Activated CD4-positive, alpha-beta T cell treated with anti-CD3 and anti-CD28 coated beads, Interleukin-2, amount 50 U/mL, for 4 hours (primary cell): ENCODE results near the gene BMPR2.
"Not testable (repeated sequence)": the region's sequence is repeated elsewhere in the genome, so short reads cannot be mapped to it uniquely, and the experiment has no call there.

Experiments
- DNase-seq, 2 experiments: peaks; one replicate each; pipeline ENCODE4 v3.0.0-alpha.2; 2020

The BMPR2 gene

GRCh38 chr2:202455114-202455513 is 79.0 kb downstream of the BMPR2 start:
- DNase-seq: no peak

GRCh38 chr2:202460119-202460518 is 84.0 kb downstream of the BMPR2 start:
- DNase-seq: no peak

DNA sequence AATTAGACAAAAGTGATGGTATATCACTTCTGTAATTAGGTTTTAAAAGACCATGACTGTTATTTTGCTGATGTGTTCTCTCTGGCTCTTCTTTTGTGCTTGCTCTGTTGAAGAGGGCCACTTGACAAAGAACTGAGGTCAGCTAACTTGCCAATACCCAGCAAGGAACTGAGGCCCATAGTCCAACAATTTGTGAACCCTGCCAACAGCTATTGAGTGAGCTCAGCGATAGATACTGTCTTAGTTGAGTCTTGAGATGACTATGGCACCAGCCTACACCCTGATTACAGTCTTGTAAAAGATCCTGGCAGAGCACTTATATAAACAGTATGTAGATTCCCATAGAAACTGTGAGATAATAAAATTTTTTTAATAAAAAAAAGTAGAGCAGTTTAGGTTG is 103.0 kb downstream of the BMPR2 start:
- DNase-seq: no peak

DNA sequence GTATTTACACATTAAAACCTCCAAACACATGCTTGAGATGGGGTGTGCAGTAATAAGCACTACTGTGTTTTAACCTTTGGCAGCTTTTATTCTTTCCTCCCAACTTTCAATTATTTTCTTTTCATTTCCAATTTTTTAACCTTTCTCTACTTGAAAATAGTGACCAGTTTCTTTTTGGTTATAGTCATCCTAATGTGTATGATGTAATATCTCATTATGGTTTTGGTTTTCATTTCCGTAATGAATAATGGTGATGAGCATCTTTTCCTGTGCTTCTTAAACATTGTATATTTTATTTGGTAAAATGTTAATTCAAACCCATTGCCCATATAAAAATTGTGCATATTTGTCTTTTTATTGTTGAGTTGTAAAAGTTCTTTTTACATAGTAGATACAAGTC is 103.5 kb downstream of the BMPR2 start:
- no peak for DNase-seq

DNA sequence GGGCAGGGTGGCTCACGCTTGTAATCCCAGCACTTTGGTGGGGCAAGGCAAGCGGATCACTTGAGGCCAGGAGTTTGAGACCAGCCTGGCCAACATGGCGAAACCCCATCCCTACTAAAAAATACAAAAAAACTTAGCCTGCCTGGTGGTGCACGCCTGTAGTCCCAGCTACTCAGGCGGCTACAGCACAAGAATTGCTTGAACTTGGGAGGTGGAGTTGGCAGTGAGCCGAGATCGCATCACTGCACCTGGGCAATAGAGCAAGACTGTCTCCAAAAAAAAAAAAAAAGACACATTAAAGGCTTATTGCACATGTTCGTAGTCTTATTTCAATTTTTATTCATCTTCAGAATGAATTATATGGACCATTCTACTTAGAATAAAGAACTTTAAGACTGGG is 110.2 kb downstream of the BMPR2 start:
- DNase-seq: no peak

GRCh38 chr2:202488671-202489070 is 112.5 kb downstream of the BMPR2 start:
- no peak for DNase-seq

DNA sequence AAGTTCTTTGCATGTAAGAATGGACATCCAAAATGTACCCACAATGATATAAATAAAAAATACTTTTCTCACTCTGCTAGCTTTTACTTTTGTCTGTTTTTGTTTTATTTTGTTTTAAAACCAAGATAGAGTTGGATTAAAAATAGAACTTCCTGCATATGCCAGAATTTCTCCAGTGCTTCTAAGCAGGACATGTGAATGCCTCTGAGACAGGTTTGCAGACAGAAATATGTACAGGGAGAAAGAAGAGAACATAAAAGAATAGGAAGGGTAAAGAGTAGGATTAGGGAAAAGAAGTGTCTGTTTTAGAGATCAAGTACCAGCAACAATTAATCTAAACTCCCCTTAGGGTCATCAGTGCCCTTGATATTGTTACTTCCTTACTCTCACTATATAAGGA is 114.4 kb downstream of the BMPR2 start:
- no peak for DNase-seq

- no peak for DNase-seq
These were observed 115.4 kb downstream of the BMPR2 start for GRCh38 chr2:202491514-202491913.

DNA sequence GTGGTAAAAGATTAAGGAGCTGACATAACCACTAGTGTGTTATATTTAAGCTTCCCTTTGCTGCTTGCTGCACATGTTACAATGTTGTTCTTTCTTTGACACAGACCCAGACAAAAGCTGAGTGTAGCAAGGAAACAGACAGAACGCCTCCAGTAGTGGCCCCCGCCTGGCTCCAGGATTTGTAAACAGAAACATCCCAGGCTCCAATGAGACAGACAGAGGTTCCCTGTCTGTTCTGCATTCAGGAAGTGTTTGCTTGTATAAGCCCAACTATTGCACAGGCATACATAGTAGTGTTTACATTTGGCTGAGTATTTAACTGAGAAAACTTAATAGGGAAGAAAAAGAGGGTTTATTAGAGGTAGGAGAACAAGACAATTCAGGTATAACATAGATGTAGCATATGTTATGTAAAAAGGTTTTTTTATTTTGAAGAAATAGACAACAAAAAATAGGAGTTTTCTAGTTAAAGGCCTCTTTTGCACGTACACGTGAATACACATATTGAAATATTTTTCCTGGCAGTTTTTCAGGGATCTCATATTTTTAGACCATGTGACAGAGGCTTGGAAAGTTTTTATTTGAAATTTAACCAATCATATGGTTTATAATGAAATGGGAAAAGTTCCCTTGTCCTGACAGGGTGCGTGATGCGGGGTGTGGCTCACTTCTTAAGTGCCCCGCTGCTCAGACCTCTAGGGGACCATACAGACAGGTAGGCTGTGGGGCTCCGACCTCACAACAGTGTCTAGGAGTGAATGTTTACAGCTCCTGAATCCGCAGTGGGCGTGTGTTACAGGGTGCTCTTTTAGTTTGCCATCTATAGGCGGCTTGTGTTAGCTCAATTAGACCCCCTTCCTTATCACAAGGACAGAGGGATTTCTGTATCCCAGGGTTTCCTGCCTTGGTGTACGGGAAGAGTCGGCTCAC is 118.4 kb downstream of the BMPR2 start:
- no peak for DNase-seq

- DNase-seq: no peak
These were observed 119.1 kb downstream of the BMPR2 start for GRCh38 chr2:202495230-202495604.

- DNase-seq: not testable (repeated sequence)
These were observed 120.8 kb downstream of the BMPR2 start for GRCh38 chr2:202496835-202497472.

DNA sequence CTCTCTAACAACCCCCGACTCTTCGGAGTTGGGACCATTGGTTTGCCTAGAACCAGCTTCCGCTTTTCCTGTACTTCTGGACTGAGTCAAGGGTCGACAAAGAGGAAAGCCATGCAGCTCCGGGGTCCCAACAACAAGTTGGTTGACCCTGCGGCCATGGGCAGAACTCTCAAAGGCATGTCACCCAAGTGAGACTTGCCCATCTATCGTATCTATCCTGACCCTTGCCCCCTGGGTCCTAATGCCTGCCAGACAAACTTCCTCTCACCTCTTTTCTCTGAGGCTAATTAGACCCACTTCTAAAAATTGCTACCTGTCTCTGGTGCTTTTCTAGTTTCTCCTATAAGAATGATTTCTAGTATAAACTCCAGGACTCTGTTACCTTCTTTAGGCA is 121.3 kb downstream of the BMPR2 start:
- not testable (repeated sequence) for DNase-seq

- not testable (repeated sequence) for DNase-seq
These were observed 123.7 kb downstream of the BMPR2 start for GRCh38 chr2:202499841-202500240.

DNA sequence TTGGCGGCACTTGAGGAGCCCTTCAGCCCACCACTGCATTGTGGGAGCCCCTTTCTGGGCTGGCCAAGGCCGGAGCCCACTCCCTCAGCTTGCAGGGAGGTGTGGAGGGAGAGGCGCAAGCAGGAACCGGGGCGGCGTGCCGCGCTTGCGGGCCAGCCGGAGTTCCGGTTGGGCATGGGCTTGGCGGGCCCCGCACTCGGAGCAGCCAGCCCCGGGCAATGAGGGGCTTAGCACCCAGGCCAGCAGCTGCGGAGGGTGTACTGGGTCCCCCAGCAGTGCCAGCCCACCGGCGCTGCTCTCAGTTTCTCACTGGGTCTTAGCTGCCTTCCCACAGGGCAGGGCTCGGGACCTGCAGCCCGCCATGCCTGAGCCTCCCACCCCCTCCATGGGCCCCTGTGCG is 127.1 kb downstream of the BMPR2 start:
- DNase-seq: not testable (repeated sequence)

GRCh38 chr2:202508686-202509085 is 132.6 kb downstream of the BMPR2 start:
- no peak for DNase-seq

DNA sequence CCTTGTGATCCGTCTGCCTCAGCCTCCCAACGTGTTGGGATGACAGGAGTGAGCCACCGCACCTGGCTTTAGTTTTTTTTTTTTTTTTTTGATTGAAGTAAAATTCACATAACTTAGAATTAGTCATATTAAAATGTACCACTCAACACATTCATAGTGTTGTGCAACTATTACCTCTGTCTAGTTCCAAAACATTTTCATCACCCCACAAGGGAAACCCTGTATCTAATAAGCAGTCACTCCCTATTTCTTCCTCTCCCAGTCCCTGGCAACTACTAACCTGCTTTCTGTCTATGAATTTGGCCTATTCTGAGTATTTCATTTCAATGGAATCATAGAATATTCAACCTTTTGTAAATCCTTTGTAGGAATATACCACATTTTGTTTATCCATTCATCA is 134.8 kb downstream of the BMPR2 start:
- DNase-seq: no peak

DNA sequence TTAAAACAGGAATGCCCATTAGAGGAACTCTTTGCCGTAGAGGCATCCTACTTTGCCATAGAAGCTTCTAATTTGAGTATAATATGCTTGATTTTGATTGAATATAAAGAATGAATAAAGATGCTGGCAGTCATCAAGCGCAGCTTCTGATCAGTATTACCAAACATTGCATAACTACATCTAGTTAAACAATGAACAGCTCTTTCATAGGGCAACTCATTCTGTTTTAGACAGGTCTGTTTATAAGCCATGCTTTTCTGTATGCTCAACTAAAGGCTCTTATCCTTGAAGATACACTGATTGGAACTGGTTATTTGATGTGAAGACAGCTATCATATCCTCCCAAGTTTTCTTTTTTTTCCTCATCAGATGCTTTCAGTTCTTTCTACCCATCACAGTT is 136.0 kb downstream of the BMPR2 start:
- DNase-seq: no peak

GRCh38 chr2:202514732-202515131 is 138.6 kb downstream of the BMPR2 start:
- no peak for DNase-seq

- DNase-seq: no peak
These were observed 143.3 kb downstream of the BMPR2 start for GRCh38 chr2:202519453-202519852.

DNA sequence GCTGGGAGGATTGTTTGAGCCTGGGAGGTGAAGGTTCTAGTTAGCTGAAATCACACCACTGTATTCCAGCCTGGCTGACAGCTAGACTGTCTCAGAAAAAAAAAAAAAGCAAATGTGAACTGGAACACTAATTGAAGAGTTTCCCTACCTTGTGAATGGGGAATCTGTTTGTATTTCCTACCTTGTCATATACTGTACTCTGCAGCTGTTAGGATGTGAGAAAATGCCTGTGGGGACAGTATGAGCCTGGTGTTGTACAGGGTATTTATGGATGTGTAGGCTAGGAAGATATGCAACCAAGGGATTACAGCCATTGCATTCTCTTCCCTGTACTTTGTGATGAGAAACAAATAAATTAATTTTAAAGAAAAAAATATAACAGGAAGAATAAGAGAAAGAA is 145.3 kb downstream of the BMPR2 start:
- no peak for DNase-seq

- no peak for DNase-seq
These were observed 153.3 kb downstream of the BMPR2 start for GRCh38 chr2:202529389-202529788.

GRCh38 chr2:202530038-202530437 is 153.9 kb downstream of the BMPR2 start:
- no peak for DNase-seq

DNA sequence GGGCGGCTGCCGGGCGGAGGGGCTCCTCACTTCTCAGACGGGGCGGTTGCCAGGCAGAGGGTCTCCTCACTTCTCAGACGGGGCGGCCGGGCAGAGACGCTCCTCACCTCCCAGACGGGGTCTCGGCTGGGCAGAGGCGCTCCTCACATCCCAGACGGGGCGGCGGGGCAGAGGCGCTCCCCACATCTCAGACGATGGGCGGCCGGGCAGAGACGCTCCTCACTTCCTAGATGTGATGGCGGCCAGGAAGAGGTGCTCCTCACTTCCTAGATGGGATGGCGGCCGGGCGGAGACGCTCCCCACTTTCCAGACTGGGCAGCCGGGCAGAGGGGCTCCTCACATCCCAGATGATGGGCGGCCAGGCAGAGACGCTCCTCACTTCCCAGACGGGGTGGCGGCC is 159.2 kb downstream of the BMPR2 start:
- DNase-seq: not testable (repeated sequence)

DNA sequence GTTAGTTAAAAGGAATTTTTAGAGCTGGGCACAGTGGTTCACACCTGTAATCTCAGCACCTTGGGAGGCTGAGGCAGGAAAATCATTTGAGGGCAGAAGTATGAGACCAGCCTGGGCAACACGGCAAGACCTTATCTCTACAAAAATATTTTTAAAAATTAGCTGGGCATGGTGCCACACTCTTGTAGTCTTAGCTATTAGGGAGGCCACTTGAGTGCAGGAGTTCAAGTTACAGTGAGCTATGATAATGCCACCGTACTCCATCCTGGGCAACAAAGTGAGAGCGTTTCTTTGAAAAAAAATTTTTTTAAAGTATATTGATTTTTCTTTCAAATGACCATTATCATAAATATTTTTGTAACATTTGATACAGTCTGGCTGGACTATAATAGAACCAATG is 165.0 kb downstream of the BMPR2 start:
- no peak for DNase-seq
